Panc1 (cell line): ENCODE results near the gene GARS1. TPM values are rescaled to one million over a fixed set of nuclear protein-coding genes. Genes with fewer than 3 reads are reported as not detected.

Source experiments
- ATAC-seq: fragments of 200-7000 bp; cut with Tn5 transposase; 2 replicates; pipeline ENCODE4 v1.9.1; 2020; ENCODE audit warnings: mild to moderate bottlenecking, moderate library complexity
- BruUV-seq: library from RNA; stranded (reverse); fragments of 400-500 nt; replicated peaks from 2 replicates; lab custom pipeline; 2021; lab: Mats Ljungman, UMichigan
- CTCF ChIA-PET: fragments of 300-600 bp; sonication (Branson Sonifier 250); formaldehyde crosslinking; loops from one replicate; lab custom pipeline; 2022; ENCODE audit warnings: antibody characterized with exemption; lab: Charles Lee
- POLR2A ChIA-PET: fragments of 300-600 bp; sonication (Branson Sonifier 250); formaldehyde crosslinking; loops from one replicate; lab custom pipeline; 2022; ENCODE audit warnings: antibody characterized with exemption; lab: Charles Lee
- DNase-seq: peaks from one replicate; pipeline ENCODE4 v3.0.0-alpha.2; 2010; ENCODE audit warnings: low read depth, low spot score
- H3K27ac ChIP-seq: 2 replicates; pipeline ENCODE4 v1.5.1; 2011; ENCODE audit warnings: mild to moderate bottlenecking, low read length, inconsistent platforms
- H3K27me3 ChIP-seq: fragments of 200-500 bp; sonication (Bioruptor generic); 2 replicates; pipeline ENCODE4 v1.6.0; 2014; ENCODE audit warnings: low read length, inconsistent platforms; ENCODE audit not compliant: control insufficient read depth, insufficient read depth
- H3K36me3 ChIP-seq: fragments of 200-500 bp; sonication (Bioruptor generic); 2 replicates; pipeline ENCODE4 v1.5.1; 2014; ENCODE audit warnings: inconsistent platforms, mild to moderate bottlenecking, low read length, moderate library complexity; ENCODE audit not compliant: control insufficient read depth, insufficient read depth
- H3K4me1 ChIP-seq: 2 replicates; pipeline ENCODE4 v1.5.1; 2011; ENCODE audit warnings: inconsistent platforms, mild to moderate bottlenecking, low read length, moderate library complexity; ENCODE audit not compliant: control insufficient read depth, insufficient read depth
- H3K4me3 ChIP-seq, 2 experiments: 2 replicates each; pipeline ENCODE4 v1.5.1; 2011 to 2012; ENCODE audit warnings: low read depth in 2 of 2, low read length in 2 of 2, mild to moderate bottlenecking in 2 of 2, inconsistent platforms in 1 of 2, moderate library complexity in 1 of 2
- H3K9me3 ChIP-seq: fragments of 200-500 bp; sonication (Bioruptor generic); 2 replicates; pipeline ENCODE4 v1.5.1; 2014; ENCODE audit warnings: low read depth, mild to moderate bottlenecking, inconsistent platforms, low read length, moderate library complexity; ENCODE audit not compliant: control insufficient read depth, insufficient read depth
- CTCF ChIP-seq: fragments of 450-650 bp; IDR thresholded peaks from 2 replicates; pipeline ENCODE4 v1.5.1; 2017; ENCODE audit warnings: mild to moderate bottlenecking
- POLR2AphosphoS5 ChIP-seq: IDR thresholded peaks from 2 replicates; pipeline ENCODE4 v1.6.1; 2012; ENCODE audit warnings: mild to moderate bottlenecking, low read depth, low read length, moderate library complexity
- SIN3A ChIP-seq: IDR thresholded peaks from 2 replicates; pipeline ENCODE4 v1.6.1; 2012; ENCODE audit warnings: low read depth, mild to moderate bottlenecking, low read length, moderate library complexity, borderline replicate concordance; ENCODE audit not compliant: insufficient read depth
- TCF7L2 ChIP-seq: IDR thresholded peaks from 2 replicates; pipeline ENCODE4 v1.6.1; 2011; ENCODE audit warnings: mild to moderate bottlenecking, low read depth, low read length, inconsistent platforms
- in situ Hi-C: cut with HindIII; loops from 2 replicates; pipeline ENCODE4 v1.10.0; 2016; ENCODE audit warnings: low sequenced_read_pairs, low pct_unique_long_range_greater_than_20kb
- intact Hi-C: fragments of 100-400 bp; cut with micrococcal nuclease; formaldehyde crosslinking; loops from one replicate; pipeline ENCODE4 v1.10.0; 2022; ENCODE audit not compliant: unreplicated experiment
- total RNA-seq: library from RNA; stranded (reverse); gene quantifications from one replicate; pipeline ENCODE4 v1.2.1, GENCODE V29; 2021; ENCODE audit not compliant: unreplicated experiment
- TF ChIP-seq, protein P1 (sequence below), 2 experiments: IDR thresholded peaks; 2 replicates each; pipeline ENCODE4 v1.6.1; 2011 to 2012; ENCODE audit warnings: low read depth in 2 of 2, control low read depth in 1 of 2, low read length in 1 of 2, mild to moderate bottlenecking in 1 of 2, moderate library complexity in 1 of 2; ENCODE audit not compliant: insufficient read depth in 1 of 2

Gene GARS1
- total RNA-seq, 1 experiment from 2014 or later, result 271 TPM

DNA sequence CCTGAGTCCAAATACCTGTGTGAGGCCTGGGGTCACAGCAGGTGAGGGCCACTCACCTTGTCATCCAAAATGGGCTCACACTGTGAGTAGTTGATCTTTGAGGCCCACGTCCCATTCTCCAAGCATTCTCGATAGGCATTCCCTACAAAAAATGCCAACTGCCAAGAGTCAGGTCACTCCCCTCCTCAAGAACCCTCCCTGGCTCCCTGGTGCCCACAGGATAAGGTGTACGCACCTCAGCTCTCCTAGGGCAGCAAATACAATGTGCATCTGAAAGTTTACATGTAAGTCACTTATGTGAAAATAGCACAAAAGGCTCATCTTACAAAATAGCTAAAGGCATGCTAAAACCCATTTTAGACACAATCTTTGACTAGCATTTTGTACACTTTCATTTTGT lies 72.5 kb downstream of the GARS1 start:
- intact Hi-C loops, result no loop called here
- Histone ChIP-seq H3K4me3 (no peak overlapping the region), H3K27me3 (peaks cover 9% of the 10 kb centered on the region), H3K27ac (no peak overlapping the region), H3K9me3 (no peaks in the 10 kb centered on the region), H3K4me1 (no peaks in the 10 kb centered on the region), H3K36me3 (no peaks in the 10 kb centered on the region)
- TF ChIP-seq CTCF (no peak), SIN3A (no peak), TCF7L2 (no peak), POLR2AphosphoS5 (no peak)
- TF ChIP-seq, protein P1, sequence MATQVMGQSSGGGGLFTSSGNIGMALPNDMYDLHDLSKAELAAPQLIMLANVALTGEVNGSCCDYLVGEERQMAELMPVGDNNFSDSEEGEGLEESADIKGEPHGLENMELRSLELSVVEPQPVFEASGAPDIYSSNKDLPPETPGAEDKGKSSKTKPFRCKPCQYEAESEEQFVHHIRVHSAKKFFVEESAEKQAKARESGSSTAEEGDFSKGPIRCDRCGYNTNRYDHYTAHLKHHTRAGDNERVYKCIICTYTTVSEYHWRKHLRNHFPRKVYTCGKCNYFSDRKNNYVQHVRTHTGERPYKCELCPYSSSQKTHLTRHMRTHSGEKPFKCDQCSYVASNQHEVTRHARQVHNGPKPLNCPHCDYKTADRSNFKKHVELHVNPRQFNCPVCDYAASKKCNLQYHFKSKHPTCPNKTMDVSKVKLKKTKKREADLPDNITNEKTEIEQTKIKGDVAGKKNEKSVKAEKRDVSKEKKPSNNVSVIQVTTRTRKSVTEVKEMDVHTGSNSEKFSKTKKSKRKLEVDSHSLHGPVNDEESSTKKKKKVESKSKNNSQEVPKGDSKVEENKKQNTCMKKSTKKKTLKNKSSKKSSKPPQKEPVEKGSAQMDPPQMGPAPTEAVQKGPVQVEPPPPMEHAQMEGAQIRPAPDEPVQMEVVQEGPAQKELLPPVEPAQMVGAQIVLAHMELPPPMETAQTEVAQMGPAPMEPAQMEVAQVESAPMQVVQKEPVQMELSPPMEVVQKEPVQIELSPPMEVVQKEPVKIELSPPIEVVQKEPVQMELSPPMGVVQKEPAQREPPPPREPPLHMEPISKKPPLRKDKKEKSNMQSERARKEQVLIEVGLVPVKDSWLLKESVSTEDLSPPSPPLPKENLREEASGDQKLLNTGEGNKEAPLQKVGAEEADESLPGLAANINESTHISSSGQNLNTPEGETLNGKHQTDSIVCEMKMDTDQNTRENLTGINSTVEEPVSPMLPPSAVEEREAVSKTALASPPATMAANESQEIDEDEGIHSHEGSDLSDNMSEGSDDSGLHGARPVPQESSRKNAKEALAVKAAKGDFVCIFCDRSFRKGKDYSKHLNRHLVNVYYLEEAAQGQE (IDR thresholded peaks at IDR 0.05; ENCODE audit: insufficient read depth in 1 of 2, low read depth in 2 of 2, low read length in 1 of 2), result no peak
- CTCF ChIA-PET, result no interaction called here
- POLR2A ChIA-PET, result no interaction called here
- in situ Hi-C loops, result no loop called here
- BruUV-seq, result no TSS peak
- no peak for ATAC-seq
- no peak for DNase-seq

- Histone ChIP-seq H3K27ac (no peak overlapping the region), H3K4me1 (no peaks in the 10 kb centered on the region), H3K27me3 (peaks cover 6% of the 10 kb centered on the region), H3K4me3 (no peak overlapping the region), H3K36me3 (no peaks in the 10 kb centered on the region), H3K9me3 (no peaks in the 10 kb centered on the region)
- no TSS peak for BruUV-seq
- POLR2A ChIA-PET, result no interaction called here
- intact Hi-C loops, result no loop called here
- ATAC-seq, result no peak
- TF ChIP-seq, protein P1 (IDR thresholded peaks at IDR 0.05; ENCODE audit: insufficient read depth in 1 of 2, low read depth in 2 of 2, low read length in 1 of 2), result no peak
- TF ChIP-seq SIN3A (no peak), CTCF (no peak), POLR2AphosphoS5 (no peak), TCF7L2 (no peak)
- in situ Hi-C loops, result no loop called here
- DNase-seq, result no peak
- CTCF ChIA-PET, result no interaction called here
Observed at GRCh38 chr7:30668102-30668501, 73.4 kb downstream of the GARS1 start.
